OCI-LY7 (cell line): Measurements from ENCODE around the gene MIAT.

Experiments
- EZH2phosphoT487 ChIP-seq: fragments of 200-600 bp; sonication (generic); IDR thresholded peaks from 2 replicates; pipeline ENCODE4 v1.6.1; 2018; ENCODE audit warnings: low read depth, borderline replicate concordance, mild to moderate bottlenecking, mixed run types, antibody characterized with exemption, low read length, moderate library complexity, mixed read lengths
- TF ChIP-seq, protein P1 (sequence below): fragments of 200-600 bp; sonication (generic); conservative IDR thresholded peaks from 2 replicates; pipeline ENCODE4 v1.5.1; 2014; ENCODE audit warnings: mild to moderate bottlenecking, antibody characterized with exemption, low read length, moderate library complexity, mixed read lengths

GRCh38 chr22:26722159-26722558 lies 64.8 kb downstream of the MIAT start:
- TF ChIP-seq, protein P1, sequence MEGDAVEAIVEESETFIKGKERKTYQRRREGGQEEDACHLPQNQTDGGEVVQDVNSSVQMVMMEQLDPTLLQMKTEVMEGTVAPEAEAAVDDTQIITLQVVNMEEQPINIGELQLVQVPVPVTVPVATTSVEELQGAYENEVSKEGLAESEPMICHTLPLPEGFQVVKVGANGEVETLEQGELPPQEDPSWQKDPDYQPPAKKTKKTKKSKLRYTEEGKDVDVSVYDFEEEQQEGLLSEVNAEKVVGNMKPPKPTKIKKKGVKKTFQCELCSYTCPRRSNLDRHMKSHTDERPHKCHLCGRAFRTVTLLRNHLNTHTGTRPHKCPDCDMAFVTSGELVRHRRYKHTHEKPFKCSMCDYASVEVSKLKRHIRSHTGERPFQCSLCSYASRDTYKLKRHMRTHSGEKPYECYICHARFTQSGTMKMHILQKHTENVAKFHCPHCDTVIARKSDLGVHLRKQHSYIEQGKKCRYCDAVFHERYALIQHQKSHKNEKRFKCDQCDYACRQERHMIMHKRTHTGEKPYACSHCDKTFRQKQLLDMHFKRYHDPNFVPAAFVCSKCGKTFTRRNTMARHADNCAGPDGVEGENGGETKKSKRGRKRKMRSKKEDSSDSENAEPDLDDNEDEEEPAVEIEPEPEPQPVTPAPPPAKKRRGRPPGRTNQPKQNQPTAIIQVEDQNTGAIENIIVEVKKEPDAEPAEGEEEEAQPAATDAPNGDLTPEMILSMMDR = no peak
- TF ChIP-seq EZH2phosphoT487 = no peak
